SK-N-SH (cell line): ENCODE measurements around the gene C1orf226. TPM values are rescaled to one million over a fixed set of nuclear protein-coding genes. Genes with fewer than 3 reads are reported as not detected.

Source experiments
- CTCF ChIA-PET: fragments of 300-600, 350-600 bp; formaldehyde crosslinking; extraction: SDS; loops from one replicate; lab custom pipeline; 2021; lab: Yijun Ruan, JAX
- POLR2A ChIA-PET: fragments of 350-600 bp; sonication (Branson Sonifier 250); formaldehyde crosslinking; extraction: SDS; loops from one replicate; lab custom pipeline; 2020; ENCODE audit warnings: antibody characterized with exemption, inconsistent platforms; lab: Yijun Ruan, JAX
- DNase-seq: peaks from one replicate; pipeline ENCODE4 v3.0.0; 2012
- H2AFZ ChIP-seq: fragments of 200-600 bp; sonication (generic); 2 replicates; pipeline ENCODE4 v1.8.1; 2016; ENCODE audit warnings: antibody characterized with exemption, mild to moderate bottlenecking, low read depth
- H3F3A ChIP-seq: fragments of 200-600 bp; sonication (generic); replicated peaks from 2 replicates; pipeline ENCODE3; 2016; ENCODE audit warnings: antibody characterized with exemption, mild to moderate bottlenecking; ENCODE audit not compliant: insufficient read depth
- H3K27ac ChIP-seq, 2 experiments: fragments of 200-500 bp in 1 of 2; fragments of 200-600 bp in 1 of 2; sonication (Bioruptor generic) in 1 of 2; sonication (generic), shearing (Covaris generic) in 1 of 2; 2 replicates each; pipeline versions ENCODE4 v1.5.1 to v1.6.1; 2014 to 2016; ENCODE audit warnings: low read depth in 2 of 2, inconsistent platforms in 1 of 2, low read length in 1 of 2, mild to moderate bottlenecking in 1 of 2, mixed read lengths in 1 of 2
- H3K27me3 ChIP-seq: fragments of 200-600 bp; sonication (generic), shearing (Covaris generic); 2 replicates; pipeline ENCODE4 v1.6.1; 2016; ENCODE audit warnings: mixed run types; ENCODE audit not compliant: insufficient read depth
- H3K36me3 ChIP-seq, 2 experiments: fragments of 200-500 bp in 1 of 2; fragments of 200-600 bp in 1 of 2; sonication (Bioruptor generic) in 1 of 2; sonication (generic) in 1 of 2; replicated peaks in 1 of 2; 2 replicates each; pipeline versions ENCODE3 to v1.5.1; 2014 to 2016; ENCODE audit warnings: low read length in 1 of 2, mild to moderate bottlenecking in 1 of 2; ENCODE audit not compliant: insufficient read depth in 2 of 2, control insufficient read depth in 1 of 2
- H3K4me1 ChIP-seq, 2 experiments: fragments of 200-500 bp in 1 of 2; fragments of 200-600 bp in 1 of 2; sonication (Bioruptor generic) in 1 of 2; sonication (generic), shearing (Covaris generic) in 1 of 2; 2 replicates each; pipeline versions ENCODE4 v1.5.1 to v1.6.1; 2014 to 2016; ENCODE audit warnings: low read depth in 1 of 2, low read length in 1 of 2, mixed run types in 1 of 2; ENCODE audit not compliant: insufficient read depth in 2 of 2, control insufficient read depth in 1 of 2
- H3K4me2 ChIP-seq: fragments of 200-600 bp; sonication (generic), shearing (Covaris generic); 2 replicates; pipeline ENCODE4 v1.6.1; 2017; ENCODE audit warnings: mixed run types
- H3K4me3 ChIP-seq, 2 experiments: fragments of 200-500 bp in 1 of 2; fragments of 200-600 bp in 1 of 2; sonication (Bioruptor generic) in 1 of 2; sonication (generic), shearing (Covaris generic) in 1 of 2; 2 replicates each; pipeline versions ENCODE4 v1.5.1 to v1.8.1; 2014 to 2016; ENCODE audit warnings: low read depth in 2 of 2, inconsistent platforms in 1 of 2, low read length in 1 of 2, mild to moderate bottlenecking in 1 of 2, mixed read lengths in 1 of 2, moderate library complexity in 1 of 2
- H3K79me2 ChIP-seq: fragments of 200-600 bp; sonication (generic); 2 replicates; pipeline ENCODE4 v1.8.1; 2017; ENCODE audit warnings: mild to moderate bottlenecking; ENCODE audit not compliant: insufficient read depth
- H3K9ac ChIP-seq: fragments of 200-600 bp; sonication (generic); 2 replicates; pipeline ENCODE4 v1.6.1; 2017; ENCODE audit warnings: mixed run types
- H3K9me2 ChIP-seq: fragments of 200-600 bp; sonication (generic); 2 replicates; pipeline ENCODE4 v1.6.1; 2017; ENCODE audit warnings: mixed run types
- H3K9me3 ChIP-seq: fragments of 200-600 bp; sonication (generic); 2 replicates; pipeline ENCODE4 v1.6.1; 2017; ENCODE audit warnings: mixed run types, mild to moderate bottlenecking, moderate library complexity
- H4K20me1 ChIP-seq: fragments of 200-600 bp; sonication (generic); 2 replicates; pipeline ENCODE4 v1.6.1; 2017; ENCODE audit warnings: mild to moderate bottlenecking, mixed run types; ENCODE audit not compliant: insufficient read depth
- CHD2 ChIP-seq: fragments of 150-350 bp; IDR thresholded peaks from 2 replicates; pipeline ENCODE4 v1.6.1; 2018; ENCODE audit warnings: low read length; ENCODE audit not compliant: partially characterized antibody
- CTCF ChIP-seq: fragments of 200-600 bp; sonication (generic); IDR thresholded peaks from 2 replicates; pipeline ENCODE4 v1.6.1; 2017; ENCODE audit warnings: antibody characterized with exemption, mild to moderate bottlenecking, moderate library complexity
- ELF1 ChIP-seq: IDR thresholded peaks from 2 replicates; pipeline ENCODE4 v1.4.0; 2012
- FOXJ3 ChIP-seq: sonication (generic); formaldehyde crosslinking; IDR thresholded peaks from 2 replicates; pipeline ENCODE4 v1.5.1; 2020; ENCODE audit warnings: mild to moderate bottlenecking, missing genetic modification reagents
- FOXM1 ChIP-seq: IDR thresholded peaks from 2 replicates; pipeline ENCODE4 v1.4.0; 2012; ENCODE audit warnings: low read depth, mild to moderate bottlenecking
- GATA2 ChIP-seq: sonication (generic); formaldehyde crosslinking; IDR thresholded peaks from 2 replicates; pipeline ENCODE4 v1.5.0; 2020; ENCODE audit warnings: mild to moderate bottlenecking, missing genetic modification reagents
- MAX ChIP-seq: IDR thresholded peaks from 2 replicates; pipeline ENCODE4 v1.4.0; 2012; ENCODE audit warnings: low read depth
- MEF2A ChIP-seq: IDR thresholded peaks from 2 replicates; pipeline ENCODE4 v1.4.0; 2012; ENCODE audit warnings: low read depth, borderline replicate concordance
- MXI1 ChIP-seq: IDR thresholded peaks from 2 replicates; pipeline ENCODE4 v1.6.1; 2012; ENCODE audit warnings: mild to moderate bottlenecking, low read depth, low read length, improper control_type of control experiment
- POLR2AphosphoS5 ChIP-seq: IDR thresholded peaks from 2 replicates; pipeline ENCODE4 v1.6.1; 2012; ENCODE audit warnings: low read depth, low read length
- TCF12 ChIP-seq: IDR thresholded peaks from 2 replicates; pipeline ENCODE4 v1.4.0; 2012
- TEAD4 ChIP-seq: IDR thresholded peaks from 2 replicates; pipeline ENCODE4 v1.4.0; 2012; ENCODE audit warnings: mild to moderate bottlenecking, borderline replicate concordance; ENCODE audit not compliant: insufficient read depth
- USF1 ChIP-seq: IDR thresholded peaks from 2 replicates; pipeline ENCODE4 v1.4.0; 2012; ENCODE audit warnings: low read depth, borderline replicate concordance
- WGBS: methylation state at CpG from one replicate; pipeline ENCODE4 v1.1.6; 2017; ENCODE audit warnings: low lambda C conversion rate; 5-methylcytosine and 5-hydroxymethylcytosine counted together
- polyA plus RNA-seq, 3 experiments: library from polyadenylated mRNA; depleted of rRNA; stranded (reverse); fragments of >200 nt; gene quantifications; 2 replicates each; pipeline ENCODE4 v1.2.3, GENCODE V29; 2012

C1orf226 gene
- polyA plus RNA-seq, 1 of the 3 experiments (the other 2 are of a cell fraction): 0.03 TPM

- WGBS: 41% methylated on average over 5 of the region's 5 CpGs
- H3K9ac ChIP-seq: no peak overlapping the region
- H3K4me3 ChIP-seq: no peak overlapping the region
- no peak overlapping the region for H3K27ac ChIP-seq
- no peaks in the 10 kb centered on the region for H3K36me3 ChIP-seq
- no peaks in the 10 kb centered on the region; the same call in 1 of the 2 replicates for H3K27me3 ChIP-seq
- no peaks in the 10 kb centered on the region for H3K9me3 ChIP-seq
- no peaks in the 10 kb centered on the region for H3K4me1 ChIP-seq
- H3K4me2 ChIP-seq: no peak overlapping the region
- H3K9me2 ChIP-seq: no peaks in the 10 kb centered on the region
- no peaks in the 10 kb centered on the region for H3K79me2 ChIP-seq
- ChIA-PET CTCF (interaction anchor here (1.9 kb wide), 1 partner anchor 48 kb away, joined by 5 read pairs; no protein-coding TSS in a partner anchor), POLR2A (no interaction called here)
- H4K20me1 ChIP-seq: no peaks in the 10 kb centered on the region
- H2AFZ ChIP-seq: no peak overlapping the region
- no peaks in the 10 kb centered on the region for H3F3A ChIP-seq
- no peak for TF ChIP-seq TEAD4
- no peak for TF ChIP-seq TCF12
- TF ChIP-seq USF1: no peak
- TF ChIP-seq ELF1: no peak
- TF ChIP-seq FOXM1: no peak
- TF ChIP-seq FOXJ3 (CRISPR knock-in tag): no peak
- TF ChIP-seq MEF2A: no peak
- TF ChIP-seq CHD2: no peak
- TF ChIP-seq POLR2AphosphoS5: no peak
- no peak for DNase-seq
Observed at GRCh38 chr1:162405800-162406199, 24.3 kb downstream of the C1orf226 start.

- H3K27me3 ChIP-seq: no peaks in the 10 kb centered on the region; the same call in 1 of the 2 replicates
- no peaks in the 10 kb centered on the region for H4K20me1 ChIP-seq
- no peak for DNase-seq
- ChIA-PET POLR2A (no interaction called here), CTCF (interaction anchor here (1.1 to 1.9 kb wide), 2 partner anchors 49 to 351 kb away, joined by 5 read pairs; no protein-coding TSS in a partner anchor)
- H3K27ac ChIP-seq: no peak overlapping the region
- 72% methylated on average over 2 of the region's 2 CpGs for WGBS
- no peaks in the 10 kb centered on the region for H3K79me2 ChIP-seq
- no peaks in the 10 kb centered on the region for H3K9me2 ChIP-seq
- H3K36me3 ChIP-seq: no peaks in the 10 kb centered on the region
- no peaks in the 10 kb centered on the region for H3F3A ChIP-seq
- no peak overlapping the region for H3K4me2 ChIP-seq
- no peak for TF ChIP-seq GATA2 (CRISPR knock-in tag)
- TF ChIP-seq MEF2A: no peak
- TF ChIP-seq FOXM1: no peak
- no peaks in the 10 kb centered on the region for H3K9me3 ChIP-seq
- no peak overlapping the region for H3K9ac ChIP-seq
- no peak overlapping the region for H2AFZ ChIP-seq
- no peak overlapping the region for H3K4me3 ChIP-seq
- H3K4me1 ChIP-seq: no peaks in the 10 kb centered on the region
Observed at GRCh38 chr1:162406811-162407210, 25.3 kb downstream of the C1orf226 start.

GRCh38 chr1:162407539-162407938, 26.0 kb downstream of the C1orf226 start:
- H3K9me3 ChIP-seq: no peaks in the 10 kb centered on the region
- no peak overlapping the region for H3K27ac ChIP-seq
- H3K9me2 ChIP-seq: no peaks in the 10 kb centered on the region
- 88% methylated on average over 1 of the region's 1 CpG for WGBS
- no peaks in the 10 kb centered on the region; the same call in 1 of the 2 replicates for H3K27me3 ChIP-seq
- H3K4me3 ChIP-seq: no peak overlapping the region
- no peaks in the 10 kb centered on the region for H4K20me1 ChIP-seq
- ChIA-PET POLR2A (no interaction called here), CTCF (interaction anchor here (1.1 to 1.9 kb wide), 4 partner anchors 15 to 371 kb away, joined by 3 to 5 read pairs (median 4); no protein-coding TSS in a partner anchor)
- H3K4me2 ChIP-seq: no peak overlapping the region
- no peak overlapping the region for H3K9ac ChIP-seq
- TF ChIP-seq MAX (no peak), MXI1 (no peak), TCF12 (no peak), CTCF (no peak)
- no peaks in the 10 kb centered on the region for H3K4me1 ChIP-seq
- no peaks in the 10 kb centered on the region for H3K36me3 ChIP-seq
- no peaks in the 10 kb centered on the region for H3F3A ChIP-seq
- no peak for DNase-seq
- no peak overlapping the region for H2AFZ ChIP-seq
- no peaks in the 10 kb centered on the region for H3K79me2 ChIP-seq
